C4-2B (cell line): Measurements from ENCODE around the gene BRIP1.
"Not testable (repeated sequence)": the region's sequence is repeated elsewhere in the genome, so short reads cannot be mapped to it uniquely, and the experiment has no call there.

Source experiments
- ZFX ChIP-seq: fragments of 450-650 bp; IDR thresholded peaks from 2 replicates; pipeline ENCODE4 v1.6.1; 2017
- TF ChIP-seq, protein P1 (sequence below): fragments of 450-650 bp; conservative IDR thresholded peaks from 2 replicates; pipeline ENCODE4 v1.5.1; 2017; ENCODE audit warnings: mild to moderate bottlenecking

DNA sequence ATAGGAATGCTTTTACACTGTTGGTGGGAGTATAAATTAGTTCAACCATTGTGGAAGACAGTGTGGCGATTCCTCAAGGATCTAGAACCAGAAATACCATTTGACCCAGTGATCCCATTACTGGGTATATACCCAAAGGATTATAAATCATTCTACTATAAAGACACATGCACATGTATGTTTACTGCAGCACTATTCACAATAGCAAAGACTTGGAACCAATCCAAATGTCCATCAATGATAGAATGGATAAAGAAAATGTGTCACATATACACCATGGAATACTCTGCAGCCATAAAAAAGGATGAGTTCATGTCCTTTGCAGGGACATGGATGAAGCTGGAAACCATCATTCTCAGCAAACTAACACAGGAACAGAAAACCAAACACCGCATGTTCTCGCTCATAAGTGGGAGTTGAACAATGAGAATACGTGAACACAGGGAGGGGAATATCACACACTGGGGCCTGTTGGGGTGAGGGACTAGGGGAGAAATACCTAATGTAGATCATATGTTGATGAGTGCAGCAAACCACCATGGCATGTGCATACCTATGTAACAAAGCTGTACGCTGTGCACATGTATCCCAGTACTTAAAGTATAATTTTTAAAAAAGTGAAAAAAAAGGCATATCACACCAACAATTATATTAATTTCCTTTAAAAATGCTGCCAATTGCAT lies 196.8 kb downstream of the BRIP1 start:
- TF ChIP-seq, protein P1, sequence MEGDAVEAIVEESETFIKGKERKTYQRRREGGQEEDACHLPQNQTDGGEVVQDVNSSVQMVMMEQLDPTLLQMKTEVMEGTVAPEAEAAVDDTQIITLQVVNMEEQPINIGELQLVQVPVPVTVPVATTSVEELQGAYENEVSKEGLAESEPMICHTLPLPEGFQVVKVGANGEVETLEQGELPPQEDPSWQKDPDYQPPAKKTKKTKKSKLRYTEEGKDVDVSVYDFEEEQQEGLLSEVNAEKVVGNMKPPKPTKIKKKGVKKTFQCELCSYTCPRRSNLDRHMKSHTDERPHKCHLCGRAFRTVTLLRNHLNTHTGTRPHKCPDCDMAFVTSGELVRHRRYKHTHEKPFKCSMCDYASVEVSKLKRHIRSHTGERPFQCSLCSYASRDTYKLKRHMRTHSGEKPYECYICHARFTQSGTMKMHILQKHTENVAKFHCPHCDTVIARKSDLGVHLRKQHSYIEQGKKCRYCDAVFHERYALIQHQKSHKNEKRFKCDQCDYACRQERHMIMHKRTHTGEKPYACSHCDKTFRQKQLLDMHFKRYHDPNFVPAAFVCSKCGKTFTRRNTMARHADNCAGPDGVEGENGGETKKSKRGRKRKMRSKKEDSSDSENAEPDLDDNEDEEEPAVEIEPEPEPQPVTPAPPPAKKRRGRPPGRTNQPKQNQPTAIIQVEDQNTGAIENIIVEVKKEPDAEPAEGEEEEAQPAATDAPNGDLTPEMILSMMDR = not testable (repeated sequence)
- not testable (repeated sequence) for TF ChIP-seq ZFX
